Neural cell (in vitro differentiated cells): ENCODE data around the gene EIF3B.

Source experiments
- CTCF ChIP-seq: fragments of 450-650 bp; IDR thresholded peaks from 2 replicates; pipeline ENCODE4 v1.5.1; 2014; ENCODE audit warnings: antibody characterized with exemption, mild to moderate bottlenecking, moderate library complexity; ENCODE audit not compliant: poor library complexity, severe bottlenecking
- EP300 ChIP-seq: fragments of 450-650 bp; conservative IDR thresholded peaks from 2 replicates; pipeline ENCODE4 v1.6.1; 2014; ENCODE audit warnings: antibody characterized with exemption, mild to moderate bottlenecking, moderate library complexity; ENCODE audit not compliant: poor library complexity, severe bottlenecking
- EZH2 ChIP-seq: fragments of 200-600, 300-800 bp; shearing (Covaris generic), sonication (generic); IDR thresholded peaks from 2 replicates; pipeline ENCODE4 v1.6.1; 2014; ENCODE audit warnings: antibody characterized with exemption, low read length, borderline replicate concordance, mild to moderate bottlenecking; ENCODE audit not compliant: insufficient read depth, poor library complexity, severe bottlenecking
- MXI1 ChIP-seq: fragments of 450-650 bp; conservative IDR thresholded peaks from 2 replicates; pipeline ENCODE4 v1.6.1; 2014; ENCODE audit warnings: antibody characterized with exemption, mild to moderate bottlenecking; ENCODE audit not compliant: poor library complexity, severe bottlenecking
- POLR2AphosphoS5 ChIP-seq: IDR thresholded peaks from 2 replicates; pipeline ENCODE4 v1.6.1; 2012
- RAD21 ChIP-seq: fragments of 450-650 bp; conservative IDR thresholded peaks from 2 replicates; pipeline ENCODE4 v1.6.1; 2014; ENCODE audit warnings: antibody characterized with exemption, mild to moderate bottlenecking, moderate library complexity
- REST ChIP-seq: IDR thresholded peaks from 2 replicates; pipeline ENCODE4 v1.6.1; 2012; ENCODE audit warnings: borderline replicate concordance
- SMC3 ChIP-seq: fragments of 450-650 bp; conservative IDR thresholded peaks from 2 replicates; pipeline ENCODE4 v1.6.1; 2014; ENCODE audit warnings: antibody characterized with exemption, mild to moderate bottlenecking, moderate library complexity; ENCODE audit not compliant: poor library complexity
- TAF1 ChIP-seq: IDR thresholded peaks from 2 replicates; pipeline ENCODE4 v1.6.1; 2012; ENCODE audit warnings: low read depth

DNA sequence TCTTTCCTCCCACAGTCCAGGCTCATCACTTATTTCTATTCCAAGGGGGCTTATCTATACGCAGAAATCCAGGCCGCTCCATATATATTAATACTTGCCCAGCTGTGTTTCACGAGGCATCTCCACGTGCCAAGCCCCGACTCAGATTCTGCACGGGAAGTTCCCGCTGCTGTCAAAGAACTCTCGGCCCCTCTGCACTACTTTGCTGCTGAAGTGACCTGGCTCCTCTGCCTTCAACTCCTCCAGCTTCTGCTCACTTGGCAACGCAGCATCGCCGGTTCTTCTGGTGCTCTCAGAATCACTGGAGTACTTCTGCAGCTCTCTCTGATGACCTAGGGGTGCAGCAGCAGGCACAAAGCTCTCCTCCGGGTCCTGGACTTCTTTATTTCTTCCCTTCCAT is 39.1 kb downstream of the EIF3B start:
- no peak for TF ChIP-seq EP300
- TF ChIP-seq EZH2, result no peak
- no peak for TF ChIP-seq CTCF
- TF ChIP-seq POLR2AphosphoS5, result no peak
- TF ChIP-seq REST, result no peak
- TF ChIP-seq SMC3, result no peak
- no peak for TF ChIP-seq TAF1
- no peak for TF ChIP-seq RAD21
- no peak for TF ChIP-seq MXI1
